HL-60 (cell line): Measurements from ENCODE around the gene OR2S2.

ENCODE experiments used
- DNase-seq, 2 experiments: peaks; one replicate each; pipeline ENCODE4 v3.0.0-alpha.2; 2010 to 2020; ENCODE audit warnings: low read depth in 1 of 2, low spot score in 1 of 2
- H3K27ac ChIP-seq: fragments of 250-450 bp; sonication (Bioruptor Pico); replicated peaks from 2 replicates; pipeline ENCODE4 v1.5.1; 2020; ENCODE audit warnings: mild to moderate bottlenecking, moderate library complexity
- H3K27me3 ChIP-seq: fragments of 250-450 bp; sonication (Bioruptor Pico); 2 replicates; pipeline ENCODE4 v1.5.1; 2021; ENCODE audit warnings: mild to moderate bottlenecking, moderate library complexity; ENCODE audit not compliant: insufficient read depth, poor library complexity, severe bottlenecking
- H3K4me3 ChIP-seq: replicated peaks from 2 replicates; pipeline ENCODE4 v1.5.1; 2011; ENCODE audit warnings: mild to moderate bottlenecking, control low read depth, low read length; ENCODE audit not compliant: insufficient read depth
- GABPA ChIP-seq: IDR thresholded peaks from 2 replicates; pipeline ENCODE4 v1.6.1; 2012; ENCODE audit warnings: low read depth
- POLR2AphosphoS5 ChIP-seq: IDR thresholded peaks from 2 replicates; pipeline ENCODE4 v1.6.1; 2012; ENCODE audit warnings: low read depth
- REST ChIP-seq: IDR thresholded peaks from 2 replicates; pipeline ENCODE4 v1.6.1; 2012; ENCODE audit warnings: low read depth; ENCODE audit not compliant: insufficient replicate concordance
- SPI1 ChIP-seq: IDR thresholded peaks from 2 replicates; pipeline ENCODE4 v1.6.1; 2012; ENCODE audit warnings: low read depth, mild to moderate bottlenecking, borderline replicate concordance
- TF ChIP-seq, protein P1 (sequence below): IDR thresholded peaks from one replicate; pipeline ENCODE4 v1.5.1; 2011; ENCODE audit warnings: low read length, control low read depth, inconsistent platforms; ENCODE audit not compliant: insufficient read depth

The OR2S2 gene

DNA sequence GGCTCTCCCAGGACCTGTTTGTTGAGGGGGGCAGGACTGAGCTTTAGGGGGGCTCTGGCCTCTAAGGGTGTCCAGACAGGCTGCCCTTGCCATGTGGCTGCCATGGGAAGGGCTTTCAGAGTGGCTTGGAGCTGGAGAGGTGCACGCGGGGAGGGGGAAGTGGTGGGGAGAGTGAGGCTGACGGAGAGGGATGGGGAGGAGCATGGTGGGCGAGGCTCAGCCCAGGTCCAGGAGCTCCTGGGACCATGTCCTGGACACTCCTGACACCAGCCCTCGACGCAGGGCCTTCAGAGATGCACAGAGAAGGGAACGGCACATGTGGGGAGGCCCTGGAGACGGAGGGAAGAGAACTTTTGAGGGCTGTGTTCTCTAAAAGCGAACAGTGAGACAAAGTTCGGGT lies 46.3 kb downstream of the OR2S2 start:
- TF ChIP-seq GABPA (no peak), REST (no peak), SPI1 (no peak), POLR2AphosphoS5 (no peak)
- TF ChIP-seq, protein P1, sequence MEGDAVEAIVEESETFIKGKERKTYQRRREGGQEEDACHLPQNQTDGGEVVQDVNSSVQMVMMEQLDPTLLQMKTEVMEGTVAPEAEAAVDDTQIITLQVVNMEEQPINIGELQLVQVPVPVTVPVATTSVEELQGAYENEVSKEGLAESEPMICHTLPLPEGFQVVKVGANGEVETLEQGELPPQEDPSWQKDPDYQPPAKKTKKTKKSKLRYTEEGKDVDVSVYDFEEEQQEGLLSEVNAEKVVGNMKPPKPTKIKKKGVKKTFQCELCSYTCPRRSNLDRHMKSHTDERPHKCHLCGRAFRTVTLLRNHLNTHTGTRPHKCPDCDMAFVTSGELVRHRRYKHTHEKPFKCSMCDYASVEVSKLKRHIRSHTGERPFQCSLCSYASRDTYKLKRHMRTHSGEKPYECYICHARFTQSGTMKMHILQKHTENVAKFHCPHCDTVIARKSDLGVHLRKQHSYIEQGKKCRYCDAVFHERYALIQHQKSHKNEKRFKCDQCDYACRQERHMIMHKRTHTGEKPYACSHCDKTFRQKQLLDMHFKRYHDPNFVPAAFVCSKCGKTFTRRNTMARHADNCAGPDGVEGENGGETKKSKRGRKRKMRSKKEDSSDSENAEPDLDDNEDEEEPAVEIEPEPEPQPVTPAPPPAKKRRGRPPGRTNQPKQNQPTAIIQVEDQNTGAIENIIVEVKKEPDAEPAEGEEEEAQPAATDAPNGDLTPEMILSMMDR: no peak
- no peak for DNase-seq
- H3K27ac ChIP-seq: no peak overlapping the region
- no peak overlapping the region for H3K4me3 ChIP-seq
- no peaks in the 10 kb centered on the region for H3K27me3 ChIP-seq

GRCh38 chr9:35910613-35911359 lies 47.2 kb downstream of the OR2S2 start:
- DNase-seq: peak; percentile 30 to 34
- Histone ChIP-seq H3K4me3 (no peak overlapping the region), H3K27me3 (no peaks in the 10 kb centered on the region), H3K27ac (no peak overlapping the region)
- no peak for TF ChIP-seq GABPA
- TF ChIP-seq, protein P1: peak; percentile 46
- TF ChIP-seq REST: no peak

- H3K27ac ChIP-seq: no peak overlapping the region
- TF ChIP-seq, protein P1: no peak
- TF ChIP-seq SPI1: no peak
- no peak for TF ChIP-seq REST
- TF ChIP-seq GABPA: no peak
- no peak for TF ChIP-seq POLR2AphosphoS5
- no peak for DNase-seq
Measured at GRCh38 chr9:35909687-35910612, 48.0 kb downstream of the OR2S2 start.

More at GRCh38 chr9:35909687-35910612, 48.0 kb downstream of the OR2S2 start:
- H3K27me3 ChIP-seq: no peaks in the 10 kb centered on the region
- H3K4me3 ChIP-seq: no peak overlapping the region
